ENCODE measurements around the gene P2RX4.
"Not testable (repeated sequence)": the region's sequence is repeated elsewhere in the genome, so short reads cannot be mapped to it uniquely, and the experiment has no call there.

Gene P2RX4, protein sequence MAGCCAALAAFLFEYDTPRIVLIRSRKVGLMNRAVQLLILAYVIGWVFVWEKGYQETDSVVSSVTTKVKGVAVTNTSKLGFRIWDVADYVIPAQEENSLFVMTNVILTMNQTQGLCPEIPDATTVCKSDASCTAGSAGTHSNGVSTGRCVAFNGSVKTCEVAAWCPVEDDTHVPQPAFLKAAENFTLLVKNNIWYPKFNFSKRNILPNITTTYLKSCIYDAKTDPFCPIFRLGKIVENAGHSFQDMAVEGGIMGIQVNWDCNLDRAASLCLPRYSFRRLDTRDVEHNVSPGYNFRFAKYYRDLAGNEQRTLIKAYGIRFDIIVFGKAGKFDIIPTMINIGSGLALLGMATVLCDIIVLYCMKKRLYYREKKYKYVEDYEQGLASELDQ

GRCh38 chr12:121209624-121210572 is at the start of gene P2RX4:
P2RX4 (plus strand) TSS chr12:121210129; CDS start chr12:121210165, 36 bp downstream.
- peak; percentile 93 for DNase-seq (ENCODE audit: low spot score)

DNA sequence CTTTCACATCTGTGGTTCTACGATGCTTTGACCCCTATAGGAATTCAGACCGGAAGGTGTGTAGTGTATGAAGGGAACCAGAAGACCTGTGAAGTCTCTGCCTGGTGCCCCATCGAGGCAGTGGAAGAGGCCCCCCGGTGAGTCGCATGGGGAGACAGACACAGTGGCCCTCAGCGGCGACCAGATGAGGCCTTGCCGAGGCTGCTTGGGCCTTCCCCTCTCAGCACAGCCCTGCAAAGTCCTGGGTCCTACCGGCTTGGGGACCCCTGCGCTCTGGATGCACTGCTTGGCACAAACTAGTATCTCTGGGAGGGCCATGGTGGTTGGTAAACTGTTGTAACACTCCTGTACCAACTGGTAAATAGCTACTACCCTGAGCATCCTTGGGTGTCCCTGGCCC is 47.5 kb upstream of the P2RX4 start:
- DNase-seq (ENCODE audit: low spot score) = no peak

GRCh38 chr12:121162985-121163384 is 46.9 kb upstream of the P2RX4 start:
- no peak for DNase-seq (ENCODE audit: low spot score)

DNA sequence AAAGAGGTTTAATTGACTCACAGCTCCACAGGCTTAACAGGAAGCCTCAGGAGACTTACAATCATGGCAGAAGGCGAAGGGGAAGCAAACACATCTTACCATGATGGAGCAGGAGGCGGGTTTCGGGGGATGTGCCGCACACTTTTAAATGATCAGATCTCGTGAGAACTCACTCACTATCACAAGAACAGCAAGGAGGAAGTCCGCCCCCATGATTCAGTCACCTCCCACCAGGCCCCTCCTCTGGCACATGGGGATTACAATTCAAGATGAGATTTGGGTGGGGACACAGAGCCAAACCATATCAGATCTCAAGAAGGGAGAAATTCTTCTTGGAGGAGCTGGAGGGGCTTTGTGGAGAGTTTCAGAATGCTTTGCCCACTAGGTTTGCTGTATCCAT is 45.1 kb upstream of the P2RX4 start:
- not testable (repeated sequence) for DNase-seq (ENCODE audit: low spot score)

- DNase-seq (ENCODE audit: low spot score) = no peak
Measured at GRCh38 chr12:121165316-121165715, 44.6 kb upstream of the P2RX4 start.

- DNase-seq (ENCODE audit: low spot score) = no peak
Measured at GRCh38 chr12:121166356-121166755, 43.6 kb upstream of the P2RX4 start.

- peak; percentile 46 for DNase-seq (ENCODE audit: low spot score)
Measured at GRCh38 chr12:121167232-121167820, 42.6 kb upstream of the P2RX4 start.

GRCh38 chr12:121167951-121168350 is 42.0 kb upstream of the P2RX4 start:
- no peak for DNase-seq (ENCODE audit: low spot score)

DNA sequence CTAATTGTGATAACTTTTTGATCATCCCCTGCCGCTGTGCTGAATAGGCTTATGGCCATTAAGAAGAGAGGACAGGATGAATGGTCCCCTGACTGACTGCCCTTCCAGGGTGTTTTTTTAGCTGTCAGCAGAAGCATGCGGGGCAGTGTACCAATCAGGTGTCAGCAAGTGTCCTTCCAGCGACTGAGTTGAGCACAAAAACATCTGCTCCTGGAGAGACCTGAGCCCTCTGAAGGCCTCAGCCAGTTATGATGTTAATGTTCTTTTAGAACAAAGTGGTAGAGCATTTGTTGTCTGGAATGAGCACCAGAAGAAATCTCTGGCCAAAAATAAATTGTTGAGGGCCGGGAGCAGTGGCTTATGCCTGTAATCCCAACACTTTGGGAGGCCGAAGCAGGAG is 39.8 kb upstream of the P2RX4 start:
- no peak for DNase-seq (ENCODE audit: low spot score)

GRCh38 chr12:121170611-121171260 is 39.2 kb upstream of the P2RX4 start:
- no peak for DNase-seq (ENCODE audit: low spot score)

DNA sequence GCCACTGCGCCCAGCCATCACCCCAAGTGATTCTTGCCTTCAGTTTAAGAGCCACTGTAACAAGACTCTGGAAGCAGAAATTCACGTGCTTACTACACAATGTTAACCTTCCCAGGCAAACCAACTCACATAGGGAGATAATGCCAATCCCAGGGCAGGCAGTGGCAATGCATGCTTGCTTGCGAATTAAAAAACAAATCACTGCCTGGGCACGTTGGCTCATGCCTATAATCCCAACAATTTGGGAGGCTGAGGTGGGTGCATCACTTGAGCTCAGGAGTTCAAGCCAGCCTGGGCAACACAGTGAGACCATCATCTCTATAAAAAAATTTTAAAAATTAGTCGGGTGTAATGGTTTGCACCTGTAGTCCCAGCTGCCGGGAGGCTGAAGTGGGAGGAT is 37.8 kb upstream of the P2RX4 start:
- DNase-seq (ENCODE audit: low spot score) = no peak

DNA sequence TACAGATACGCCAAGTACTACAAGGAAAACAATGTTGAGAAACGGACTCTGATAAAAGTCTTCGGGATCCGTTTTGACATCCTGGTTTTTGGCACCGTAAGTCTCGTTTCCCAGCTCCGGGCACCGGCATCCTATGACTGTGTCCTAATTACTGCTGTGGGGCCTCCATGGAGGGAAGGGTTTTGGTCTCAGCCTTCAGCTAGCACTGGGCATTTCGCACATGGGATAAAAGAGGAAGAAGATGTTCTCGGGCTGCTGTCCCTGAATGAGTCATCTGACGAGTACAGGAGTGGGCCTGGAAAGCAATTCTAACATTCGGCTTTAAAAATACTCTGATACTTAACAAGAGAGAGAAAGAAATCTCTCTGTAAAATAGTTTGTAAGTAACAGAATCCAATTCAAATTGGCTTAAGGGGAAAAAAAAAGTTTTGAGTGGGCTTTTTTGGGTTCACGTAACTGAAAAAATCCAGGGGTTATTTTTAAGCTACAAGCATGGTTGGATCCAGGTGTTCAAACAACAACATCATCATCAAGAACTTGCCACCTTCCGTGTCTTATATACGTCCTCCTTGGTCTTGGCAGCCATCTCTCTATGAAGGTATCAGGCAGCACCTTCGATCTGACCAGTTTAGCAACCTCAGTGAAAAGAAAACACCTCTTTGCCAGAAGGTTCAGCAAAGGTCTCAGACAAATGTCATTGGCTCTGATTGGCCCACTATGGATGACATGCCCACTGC is 34.4 kb upstream of the P2RX4 start:
- no peak for DNase-seq (ENCODE audit: low spot score)

DNA sequence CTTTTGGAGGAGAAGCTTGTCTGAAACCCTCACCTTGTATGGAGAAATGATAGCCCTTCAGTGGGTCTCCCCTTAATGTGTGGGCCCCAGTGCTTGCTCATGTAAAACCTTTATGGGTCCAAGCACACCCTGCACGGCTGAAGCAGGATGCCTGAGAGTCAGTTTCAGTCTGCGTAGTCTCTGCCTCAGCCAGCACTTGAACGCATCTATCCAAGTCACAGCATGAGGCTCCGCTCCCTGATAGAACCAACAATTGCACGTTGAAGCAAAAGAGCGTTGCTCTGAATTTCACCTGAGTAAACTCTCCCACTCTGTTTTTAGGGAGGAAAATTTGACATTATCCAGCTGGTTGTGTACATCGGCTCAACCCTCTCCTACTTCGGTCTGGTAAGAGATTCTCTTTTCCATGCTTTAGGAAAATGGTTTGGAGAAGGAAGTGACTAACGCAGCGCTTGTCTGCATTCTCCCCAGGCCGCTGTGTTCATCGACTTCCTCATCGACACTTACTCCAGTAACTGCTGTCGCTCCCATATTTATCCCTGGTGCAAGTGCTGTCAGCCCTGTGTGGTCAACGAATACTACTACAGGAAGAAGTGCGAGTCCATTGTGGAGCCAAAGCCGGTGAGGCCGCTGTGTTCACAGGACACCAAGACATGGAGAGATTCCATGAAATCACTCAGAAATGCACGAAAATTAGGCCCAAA is 33.0 kb upstream of the P2RX4 start:
- no peak for DNase-seq (ENCODE audit: low spot score)

DNA sequence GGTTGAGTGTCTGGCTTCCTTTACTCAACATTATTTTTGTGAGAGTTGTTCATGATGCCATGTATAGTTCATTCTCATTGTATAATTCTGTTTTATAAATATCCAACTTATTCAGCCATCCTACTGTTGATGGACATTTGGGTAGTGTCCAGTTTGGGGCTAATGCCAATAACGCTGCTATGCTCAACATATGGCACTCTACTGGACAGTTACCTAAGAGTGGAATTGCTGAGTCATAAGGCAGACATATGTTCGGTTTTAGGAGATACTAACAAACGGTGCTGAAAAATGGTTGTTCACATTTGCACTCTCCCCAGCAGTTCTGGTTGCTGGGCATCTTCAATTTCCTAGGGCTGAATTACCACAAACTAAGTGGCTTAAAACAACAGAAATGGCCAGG is 28.7 kb upstream of the P2RX4 start:
- no peak for DNase-seq (ENCODE audit: low spot score)

DNA sequence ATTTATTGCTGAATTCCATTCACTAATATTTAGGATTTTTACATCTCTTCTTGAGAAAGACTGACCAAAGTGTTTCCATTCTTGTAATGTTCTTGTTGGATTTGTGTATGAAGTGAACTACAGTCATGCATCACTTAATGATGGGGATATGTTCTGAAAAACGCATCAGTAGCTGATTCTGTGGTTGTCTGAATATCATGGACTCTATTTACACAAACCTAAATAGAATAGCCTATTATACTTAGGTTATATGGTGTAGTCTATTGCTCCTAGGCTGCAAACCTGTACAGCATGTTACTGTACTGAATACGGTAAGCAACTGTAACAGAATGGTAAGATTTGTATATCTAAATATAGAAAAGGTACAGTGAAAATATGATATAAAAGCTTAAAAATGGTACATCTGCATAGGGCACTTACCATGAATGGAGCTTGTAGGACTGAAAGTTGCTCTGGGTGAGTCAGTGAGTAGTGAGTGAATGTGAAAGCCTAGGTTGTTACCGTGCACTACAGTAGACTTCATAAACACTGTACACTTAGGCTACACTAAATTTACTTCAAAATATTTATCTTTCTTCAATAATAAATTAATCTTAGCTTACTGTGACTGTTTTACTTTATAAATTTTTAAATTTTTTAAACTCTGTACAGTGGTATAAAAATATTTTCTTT is 27.6 kb upstream of the P2RX4 start:
- DNase-seq (ENCODE audit: low spot score) = no peak

DNA sequence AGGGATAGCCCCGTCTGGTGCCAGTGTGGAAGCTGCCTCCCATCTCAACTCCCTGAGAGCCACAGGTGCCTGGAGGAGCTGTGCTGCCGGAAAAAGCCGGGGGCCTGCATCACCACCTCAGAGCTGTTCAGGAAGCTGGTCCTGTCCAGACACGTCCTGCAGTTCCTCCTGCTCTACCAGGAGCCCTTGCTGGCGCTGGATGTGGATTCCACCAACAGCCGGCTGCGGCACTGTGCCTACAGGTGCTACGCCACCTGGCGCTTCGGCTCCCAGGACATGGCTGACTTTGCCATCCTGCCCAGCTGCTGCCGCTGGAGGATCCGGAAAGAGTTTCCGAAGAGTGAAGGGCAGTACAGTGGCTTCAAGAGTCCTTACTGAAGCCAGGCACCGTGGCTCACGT is 25.5 kb upstream of the P2RX4 start:
- DNase-seq (ENCODE audit: low spot score) = no peak

- no peak for DNase-seq (ENCODE audit: low spot score)
Measured at GRCh38 chr12:121184984-121185889, 24.7 kb upstream of the P2RX4 start.

- no peak for DNase-seq (ENCODE audit: low spot score)
Measured at GRCh38 chr12:121186826-121187225, 23.1 kb upstream of the P2RX4 start.

DNA sequence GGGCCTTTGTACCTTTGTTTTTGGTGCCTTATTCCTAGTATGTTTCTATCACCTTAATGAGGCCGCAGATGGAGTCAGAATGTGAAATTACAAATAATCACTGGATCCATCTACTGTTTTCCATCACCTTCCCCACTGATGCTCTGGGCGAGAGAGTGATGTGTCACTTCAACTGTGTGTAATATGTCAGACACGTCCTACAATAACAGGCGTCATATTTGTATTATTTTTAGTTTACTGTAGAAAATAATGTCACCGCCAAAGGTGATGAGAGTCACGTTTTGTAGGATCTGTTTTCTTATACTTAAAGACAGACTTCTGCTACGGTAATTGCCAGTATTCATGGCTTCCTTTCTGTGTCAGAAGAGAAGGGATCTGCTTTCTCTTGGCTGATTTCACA is 22.4 kb upstream of the P2RX4 start:
- DNase-seq (ENCODE audit: low spot score) = no peak
